Loucy (cell line): ENCODE measurements around the gene SMYD1.

Experiments
- H2AFZ ChIP-seq: fragments of 200-600 bp; sonication (generic); 2 replicates; pipeline ENCODE4 v1.6.0; 2016; ENCODE audit warnings: antibody characterized with exemption, mild to moderate bottlenecking, low read length, moderate library complexity
- H3F3A ChIP-seq: fragments of 200-600 bp; 2 replicates; pipeline ENCODE4 v1.6.0; 2016; ENCODE audit warnings: antibody characterized with exemption, low read depth, mild to moderate bottlenecking
- H3K27me3 ChIP-seq: fragments of 200-600 bp; sonication (generic); 2 replicates; pipeline ENCODE4 v1.6.1; 2014; ENCODE audit warnings: low read length, mild to moderate bottlenecking; ENCODE audit not compliant: insufficient read depth, poor library complexity, severe bottlenecking
- H3K36me3 ChIP-seq: fragments of 200-600 bp; sonication (generic); 2 replicates; pipeline ENCODE4 v1.6.1; 2016; ENCODE audit warnings: low read length; ENCODE audit not compliant: insufficient read depth
- H3K4me1 ChIP-seq: fragments of 200-600 bp; sonication (generic); 2 replicates; pipeline ENCODE4 v1.5.1; 2014; ENCODE audit warnings: low read length, mild to moderate bottlenecking; ENCODE audit not compliant: insufficient read depth, poor library complexity, severe bottlenecking
- H3K4me2 ChIP-seq: fragments of 200-600 bp; sonication (generic); 2 replicates; pipeline ENCODE4 v1.6.0; 2014; ENCODE audit warnings: antibody characterized with exemption, low read length, low read depth, mild to moderate bottlenecking; ENCODE audit not compliant: poor library complexity, severe bottlenecking
- H3K4me3 ChIP-seq: fragments of 200-600 bp; sonication (generic); 2 replicates; pipeline ENCODE4 v1.5.1; 2014; ENCODE audit warnings: low read length, mild to moderate bottlenecking, mixed read lengths; ENCODE audit not compliant: poor library complexity, severe bottlenecking
- H3K79me2 ChIP-seq: fragments of 200-600 bp; sonication (generic); 2 replicates; pipeline ENCODE4 v1.6.1; 2014; ENCODE audit warnings: low read length; ENCODE audit not compliant: insufficient read depth
- H3K9ac ChIP-seq: fragments of 200-600 bp; sonication (generic); 2 replicates; pipeline ENCODE4 v1.6.0; 2014; ENCODE audit warnings: mild to moderate bottlenecking, low read depth, low read length, moderate library complexity; ENCODE audit not compliant: poor library complexity, severe bottlenecking
- H3K9me2 ChIP-seq: fragments of 200-600 bp; sonication (generic); replicated peaks from 2 replicates; pipeline ENCODE4 v1.6.1; 2016; ENCODE audit warnings: low read depth, low read length, mixed read lengths
- H3K9me3 ChIP-seq: fragments of 200-600 bp; sonication (generic); 2 replicates; pipeline ENCODE4 v1.6.1; 2014; ENCODE audit warnings: mild to moderate bottlenecking, antibody characterized with exemption, low read length, low read depth; ENCODE audit not compliant: insufficient read depth
- H4K20me1 ChIP-seq: fragments of 200-600 bp; sonication (generic); 2 replicates; pipeline ENCODE4 v1.6.0; 2014; ENCODE audit warnings: antibody characterized with exemption, low read length, mild to moderate bottlenecking; ENCODE audit not compliant: insufficient read depth, poor library complexity, severe bottlenecking
- CTCF ChIP-seq: fragments of 200-600 bp; sonication (generic); conservative IDR thresholded peaks from 2 replicates; pipeline ENCODE4 v1.5.1; 2014; ENCODE audit warnings: mild to moderate bottlenecking, antibody characterized with exemption, low read length
- EZH2phosphoT487 ChIP-seq: fragments of 200-600 bp; IDR thresholded peaks from 2 replicates; pipeline ENCODE4 v1.6.1; 2018; ENCODE audit warnings: antibody characterized with exemption, mild to moderate bottlenecking, moderate library complexity, borderline replicate concordance

The SMYD1 gene

GRCh38 chr2:88095022-88095421 is 27.4 kb downstream of the SMYD1 start:
- no peaks in the 10 kb centered on the region for H3K27me3 ChIP-seq
- no peaks in the 10 kb centered on the region for H3K9me2 ChIP-seq
- H3K4me1 ChIP-seq = no peaks in the 10 kb centered on the region
- H3K36me3 ChIP-seq = no peaks in the 10 kb centered on the region
- no peak overlapping the region for H3K4me2 ChIP-seq
- no peaks in the 10 kb centered on the region for H4K20me1 ChIP-seq
- H2AFZ ChIP-seq = no peak overlapping the region
- no peaks in the 10 kb centered on the region for H3K9me3 ChIP-seq
- TF ChIP-seq CTCF (no peak), EZH2phosphoT487 (no peak)
- H3K79me2 ChIP-seq = no peaks in the 10 kb centered on the region
- H3K4me3 ChIP-seq = no peak overlapping the region
- no peak overlapping the region for H3K9ac ChIP-seq
- no peaks in the 10 kb centered on the region for H3F3A ChIP-seq

GRCh38 chr2:88096708-88097107 is 29.1 kb downstream of the SMYD1 start:
- no peaks in the 10 kb centered on the region for H3K9me3 ChIP-seq
- no peaks in the 10 kb centered on the region for H3K4me1 ChIP-seq
- no peaks in the 10 kb centered on the region for H4K20me1 ChIP-seq
- no peak overlapping the region for H3K4me2 ChIP-seq
- TF ChIP-seq EZH2phosphoT487 = no peak
- TF ChIP-seq CTCF = no peak
- no peaks in the 10 kb centered on the region for H3F3A ChIP-seq
- H3K4me3 ChIP-seq = no peak overlapping the region
- no peaks in the 10 kb centered on the region for H3K36me3 ChIP-seq
- H2AFZ ChIP-seq = no peak overlapping the region
- no peak overlapping the region for H3K9ac ChIP-seq
- H3K9me2 ChIP-seq = no peaks in the 10 kb centered on the region
- no peaks in the 10 kb centered on the region for H3K27me3 ChIP-seq
- H3K79me2 ChIP-seq = no peaks in the 10 kb centered on the region

- Histone ChIP-seq H3K36me3 (no peaks in the 10 kb centered on the region), H3K79me2 (no peaks in the 10 kb centered on the region), H3K4me1 (no peaks in the 10 kb centered on the region), H3K9me2 (no peaks in the 10 kb centered on the region), H3K9me3 (no peaks in the 10 kb centered on the region), H3K4me2 (no peak overlapping the region), H2AFZ (no peak overlapping the region), H3F3A (no peaks in the 10 kb centered on the region), H3K4me3 (no peak overlapping the region), H4K20me1 (no peaks in the 10 kb centered on the region), H3K9ac (no peak overlapping the region), H3K27me3 (no peaks in the 10 kb centered on the region)
- no peak for TF ChIP-seq EZH2phosphoT487
- no peak for TF ChIP-seq CTCF
Measured at GRCh38 chr2:88097192-88097591, 29.6 kb downstream of the SMYD1 start.
